ENCODE results near the gene FYN.

DNA sequence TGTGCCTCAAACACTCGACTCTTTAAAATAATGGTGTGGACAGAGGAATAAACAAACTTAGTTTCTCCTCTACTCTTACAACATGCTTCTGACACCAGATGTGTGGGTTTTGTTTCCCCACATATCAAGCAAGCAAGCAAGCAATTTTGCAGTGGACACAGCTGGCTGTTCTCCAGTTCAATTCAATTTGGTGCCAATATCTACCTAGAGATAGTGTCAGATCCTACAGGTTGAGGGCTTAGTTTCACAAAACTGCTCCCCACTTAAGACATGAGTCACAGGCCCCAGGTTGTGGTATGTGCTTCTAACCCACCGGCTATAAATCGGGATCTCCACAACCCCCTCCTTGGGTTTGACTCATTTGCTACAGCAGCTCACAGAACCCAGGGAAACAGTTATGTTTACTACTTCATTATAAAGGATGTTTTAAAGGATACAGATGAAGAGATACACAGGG, 136.2 kb downstream of the FYN start:
- TF ChIP-seq, protein P1, sequence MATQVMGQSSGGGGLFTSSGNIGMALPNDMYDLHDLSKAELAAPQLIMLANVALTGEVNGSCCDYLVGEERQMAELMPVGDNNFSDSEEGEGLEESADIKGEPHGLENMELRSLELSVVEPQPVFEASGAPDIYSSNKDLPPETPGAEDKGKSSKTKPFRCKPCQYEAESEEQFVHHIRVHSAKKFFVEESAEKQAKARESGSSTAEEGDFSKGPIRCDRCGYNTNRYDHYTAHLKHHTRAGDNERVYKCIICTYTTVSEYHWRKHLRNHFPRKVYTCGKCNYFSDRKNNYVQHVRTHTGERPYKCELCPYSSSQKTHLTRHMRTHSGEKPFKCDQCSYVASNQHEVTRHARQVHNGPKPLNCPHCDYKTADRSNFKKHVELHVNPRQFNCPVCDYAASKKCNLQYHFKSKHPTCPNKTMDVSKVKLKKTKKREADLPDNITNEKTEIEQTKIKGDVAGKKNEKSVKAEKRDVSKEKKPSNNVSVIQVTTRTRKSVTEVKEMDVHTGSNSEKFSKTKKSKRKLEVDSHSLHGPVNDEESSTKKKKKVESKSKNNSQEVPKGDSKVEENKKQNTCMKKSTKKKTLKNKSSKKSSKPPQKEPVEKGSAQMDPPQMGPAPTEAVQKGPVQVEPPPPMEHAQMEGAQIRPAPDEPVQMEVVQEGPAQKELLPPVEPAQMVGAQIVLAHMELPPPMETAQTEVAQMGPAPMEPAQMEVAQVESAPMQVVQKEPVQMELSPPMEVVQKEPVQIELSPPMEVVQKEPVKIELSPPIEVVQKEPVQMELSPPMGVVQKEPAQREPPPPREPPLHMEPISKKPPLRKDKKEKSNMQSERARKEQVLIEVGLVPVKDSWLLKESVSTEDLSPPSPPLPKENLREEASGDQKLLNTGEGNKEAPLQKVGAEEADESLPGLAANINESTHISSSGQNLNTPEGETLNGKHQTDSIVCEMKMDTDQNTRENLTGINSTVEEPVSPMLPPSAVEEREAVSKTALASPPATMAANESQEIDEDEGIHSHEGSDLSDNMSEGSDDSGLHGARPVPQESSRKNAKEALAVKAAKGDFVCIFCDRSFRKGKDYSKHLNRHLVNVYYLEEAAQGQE (IDR thresholded peaks at IDR 0.05; ENCODE audit: borderline replicate concordance in 1 of 2, low read depth in 1 of 2, low read length in 2 of 2): no peak
- TF ChIP-seq, protein P2, sequence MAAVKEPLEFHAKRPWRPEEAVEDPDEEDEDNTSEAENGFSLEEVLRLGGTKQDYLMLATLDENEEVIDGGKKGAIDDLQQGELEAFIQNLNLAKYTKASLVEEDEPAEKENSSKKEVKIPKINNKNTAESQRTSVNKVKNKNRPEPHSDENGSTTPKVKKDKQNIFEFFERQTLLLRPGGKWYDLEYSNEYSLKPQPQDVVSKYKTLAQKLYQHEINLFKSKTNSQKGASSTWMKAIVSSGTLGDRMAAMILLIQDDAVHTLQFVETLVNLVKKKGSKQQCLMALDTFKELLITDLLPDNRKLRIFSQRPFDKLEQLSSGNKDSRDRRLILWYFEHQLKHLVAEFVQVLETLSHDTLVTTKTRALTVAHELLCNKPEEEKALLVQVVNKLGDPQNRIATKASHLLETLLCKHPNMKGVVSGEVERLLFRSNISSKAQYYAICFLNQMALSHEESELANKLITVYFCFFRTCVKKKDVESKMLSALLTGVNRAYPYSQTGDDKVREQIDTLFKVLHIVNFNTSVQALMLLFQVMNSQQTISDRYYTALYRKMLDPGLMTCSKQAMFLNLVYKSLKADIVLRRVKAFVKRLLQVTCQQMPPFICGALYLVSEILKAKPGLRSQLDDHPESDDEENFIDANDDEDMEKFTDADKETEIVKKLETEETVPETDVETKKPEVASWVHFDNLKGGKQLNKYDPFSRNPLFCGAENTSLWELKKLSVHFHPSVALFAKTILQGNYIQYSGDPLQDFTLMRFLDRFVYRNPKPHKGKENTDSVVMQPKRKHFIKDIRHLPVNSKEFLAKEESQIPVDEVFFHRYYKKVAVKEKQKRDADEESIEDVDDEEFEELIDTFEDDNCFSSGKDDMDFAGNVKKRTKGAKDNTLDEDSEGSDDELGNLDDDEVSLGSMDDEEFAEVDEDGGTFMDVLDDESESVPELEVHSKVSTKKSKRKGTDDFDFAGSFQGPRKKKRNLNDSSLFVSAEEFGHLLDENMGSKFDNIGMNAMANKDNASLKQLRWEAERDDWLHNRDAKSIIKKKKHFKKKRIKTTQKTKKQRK (IDR thresholded peaks at IDR 0.05; ENCODE audit: low read length): no peak
- TF ChIP-seq SMAD1 (CRISPR knock-in tag; IDR thresholded peaks at IDR 0.05; ENCODE audit: borderline replicate concordance, low read depth): no peak
- TF ChIP-seq, protein P3, sequence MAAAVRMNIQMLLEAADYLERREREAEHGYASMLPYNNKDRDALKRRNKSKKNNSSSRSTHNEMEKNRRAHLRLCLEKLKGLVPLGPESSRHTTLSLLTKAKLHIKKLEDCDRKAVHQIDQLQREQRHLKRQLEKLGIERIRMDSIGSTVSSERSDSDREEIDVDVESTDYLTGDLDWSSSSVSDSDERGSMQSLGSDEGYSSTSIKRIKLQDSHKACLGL (CRISPR knock-in tag; IDR thresholded peaks at IDR 0.05): no peak
- TF ChIP-seq, protein P4, sequence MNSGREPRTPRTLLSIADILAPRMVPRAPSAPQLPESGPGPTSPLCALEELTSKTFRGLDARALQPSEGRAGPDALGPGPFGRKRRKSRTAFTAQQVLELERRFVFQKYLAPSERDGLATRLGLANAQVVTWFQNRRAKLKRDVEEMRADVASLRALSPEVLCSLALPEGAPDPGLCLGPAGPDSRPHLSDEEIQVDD (CRISPR knock-in tag; IDR thresholded peaks at IDR 0.05; ENCODE audit: borderline replicate concordance): no peak
- no peak for TF ChIP-seq TCF7 (IDR thresholded peaks at IDR 0.05; ENCODE audit: low read depth)

All from HepG2 (cell line).